M059J (cell line): Measurements from ENCODE around the gene PCDH15. TPM values are rescaled to one million over a fixed set of nuclear protein-coding genes. Genes with fewer than 3 reads are reported as not detected.

Experiments
- DNase-seq: peaks from one replicate; pipeline ENCODE4 v3.0.0-alpha.2; 2012; ENCODE audit warnings: low read depth
- total RNA-seq: library from RNA; depleted of rRNA; stranded (reverse); fragments of >200 nt; shearing (Covaris generic); gene quantifications from 2 replicates; pipeline ENCODE4 v1.2.3, GENCODE V29; 2014

Gene PCDH15
- total RNA-seq, 1 experiment from 2014 or later, result not detected

DNA sequence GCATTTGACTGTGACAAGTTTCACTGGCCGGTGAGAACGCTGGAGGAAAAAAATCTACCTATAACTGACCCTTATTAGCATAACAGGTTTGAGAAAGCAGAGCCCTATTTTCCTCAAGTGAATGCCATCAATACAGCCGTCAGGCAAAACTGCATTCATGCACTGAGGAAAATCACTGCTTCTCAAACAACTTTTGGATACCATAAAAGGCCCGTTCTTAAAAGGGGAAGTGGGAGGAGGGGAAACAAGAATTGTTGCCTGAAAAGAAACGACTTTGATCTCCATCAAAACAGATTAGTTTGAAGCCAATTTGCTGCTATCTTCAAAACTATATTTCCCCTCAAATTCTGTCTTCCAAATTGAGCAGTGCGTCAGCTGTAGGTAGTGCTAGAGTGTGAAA is 670.6 kb downstream of the PCDH15 start:
- no peak for DNase-seq

DNA sequence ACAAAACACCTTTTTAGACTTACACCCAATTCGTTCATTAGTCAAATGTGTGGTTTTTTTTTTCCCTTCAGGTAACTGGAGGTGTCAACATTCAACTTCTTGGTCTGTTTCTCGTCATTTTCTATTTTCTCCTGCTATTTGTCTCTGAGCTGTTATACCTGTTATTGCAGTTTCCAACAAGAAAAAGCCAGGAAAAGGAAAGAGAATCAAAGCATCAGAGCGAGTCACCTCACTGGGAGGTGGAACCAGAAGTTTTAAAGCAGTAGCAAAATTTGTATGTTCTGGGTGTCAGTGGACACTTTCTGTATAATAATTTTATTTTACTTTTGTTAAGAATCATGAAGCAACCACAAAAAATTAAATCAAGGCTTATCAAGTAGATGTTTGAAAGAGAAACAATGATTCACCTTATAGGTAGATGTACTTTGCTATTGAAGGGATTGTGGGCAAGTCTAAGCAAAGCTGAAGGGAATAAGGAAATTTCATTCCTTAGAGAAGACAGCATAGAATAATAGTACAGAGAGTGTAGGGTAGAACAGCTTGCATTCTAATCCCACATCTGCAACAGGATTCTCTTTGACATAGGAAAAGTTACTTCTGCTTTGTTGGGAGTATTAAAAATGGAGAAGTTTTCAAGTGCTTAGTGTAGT is 675.8 kb downstream of the PCDH15 start:
- no peak for DNase-seq

- no peak for DNase-seq
Measured at GRCh38 chr10:54124209-54124885, 676.7 kb downstream of the PCDH15 start.

DNA sequence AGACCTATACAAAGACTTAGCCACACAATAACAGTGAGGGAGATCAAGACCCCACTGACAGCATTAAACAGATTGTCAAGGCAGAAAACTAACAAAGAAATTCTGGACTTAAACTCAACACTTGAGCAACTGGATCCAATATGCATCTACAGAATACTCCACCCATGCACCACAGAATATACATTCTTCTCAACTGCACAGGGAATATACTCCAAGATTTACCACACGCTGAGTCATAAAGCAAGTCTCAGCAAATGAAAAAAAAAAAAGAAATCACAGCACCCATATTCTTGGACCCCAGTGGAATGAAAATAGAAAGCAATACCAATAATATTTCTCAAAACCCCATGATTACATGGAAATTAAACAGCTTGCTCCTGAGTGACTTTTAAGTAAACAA is 680.2 kb downstream of the PCDH15 start:
- DNase-seq, result no peak

DNA sequence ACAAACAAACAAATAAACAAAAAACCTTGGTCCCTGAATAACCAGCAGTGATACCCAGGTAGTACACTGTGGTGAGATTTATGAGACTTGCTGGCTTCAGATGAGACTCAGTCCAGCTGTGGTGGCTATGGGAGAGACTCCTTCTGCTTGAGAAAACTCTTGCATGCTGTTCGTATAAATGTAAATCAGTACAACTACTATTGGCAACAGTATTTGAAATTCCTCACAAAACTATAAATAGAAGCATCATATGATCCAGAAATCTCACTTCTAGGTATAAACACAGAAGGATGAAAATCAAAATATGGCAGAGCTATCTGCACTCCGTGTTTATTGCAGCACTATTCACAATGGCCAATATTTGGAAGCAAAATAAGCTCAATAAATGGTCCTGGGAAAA is 692.1 kb downstream of the PCDH15 start:
- no peak for DNase-seq

DNA sequence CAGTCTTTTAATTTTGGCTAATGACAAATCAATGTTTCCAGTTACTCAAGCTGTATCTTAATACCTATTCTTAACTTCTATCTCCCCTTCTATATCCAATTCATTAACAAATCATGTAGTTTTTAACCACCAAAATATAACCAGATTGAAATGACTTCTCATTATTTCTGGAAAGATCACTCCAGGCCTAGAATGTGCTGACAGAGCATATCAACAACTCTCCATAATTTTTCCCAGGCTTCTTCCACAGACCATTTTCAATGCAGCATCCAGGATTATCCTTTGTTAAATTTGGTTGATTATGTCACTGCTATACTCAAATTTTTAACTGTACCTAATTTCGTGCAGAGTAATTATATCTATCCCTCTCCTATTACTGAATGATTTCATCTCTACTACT is 704.1 kb downstream of the PCDH15 start:
- no peak for DNase-seq

DNA sequence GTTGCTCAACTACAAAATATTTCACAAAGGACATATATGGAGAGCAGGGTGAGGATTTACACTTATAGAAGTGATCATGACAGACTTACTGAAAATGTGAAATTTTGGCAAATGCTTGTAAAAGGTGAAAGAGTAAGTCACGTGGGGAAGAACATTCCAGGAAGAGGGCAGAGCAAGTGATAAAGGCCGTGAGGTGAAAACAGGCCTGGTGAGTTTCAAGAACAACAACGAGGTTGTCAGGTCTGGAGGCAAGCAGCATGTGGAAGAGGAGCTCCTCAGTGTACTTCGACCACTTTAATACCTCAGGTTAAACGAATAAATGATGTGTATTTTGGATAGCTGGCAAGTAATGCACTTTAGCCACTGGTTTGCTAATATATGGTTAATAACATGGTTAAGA is 706.7 kb downstream of the PCDH15 start:
- DNase-seq, result no peak

GRCh38 chr10:54091237-54091636 is 709.8 kb downstream of the PCDH15 start:
- no peak for DNase-seq

- no peak for DNase-seq
Measured at GRCh38 chr10:54081950-54082349, 719.1 kb downstream of the PCDH15 start.

DNA sequence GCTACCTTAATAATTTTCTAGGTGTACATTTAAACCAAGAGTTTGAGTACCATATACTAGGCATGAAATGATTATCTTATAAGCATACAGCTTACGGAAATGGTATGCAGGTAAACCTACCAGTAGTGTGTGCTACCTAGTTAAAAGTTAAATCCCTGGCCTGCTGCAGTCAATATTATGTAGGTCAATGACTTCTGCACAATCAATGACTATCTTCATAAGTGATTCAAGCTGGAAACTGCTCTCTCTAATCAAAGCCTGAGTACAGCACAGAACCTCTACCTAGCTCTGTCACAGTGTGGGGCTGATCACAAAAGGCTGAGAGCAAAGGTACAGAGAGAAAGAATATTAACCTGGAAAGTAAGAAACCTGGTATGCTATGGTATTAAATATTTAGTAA is 733.7 kb downstream of the PCDH15 start:
- no peak for DNase-seq

DNA sequence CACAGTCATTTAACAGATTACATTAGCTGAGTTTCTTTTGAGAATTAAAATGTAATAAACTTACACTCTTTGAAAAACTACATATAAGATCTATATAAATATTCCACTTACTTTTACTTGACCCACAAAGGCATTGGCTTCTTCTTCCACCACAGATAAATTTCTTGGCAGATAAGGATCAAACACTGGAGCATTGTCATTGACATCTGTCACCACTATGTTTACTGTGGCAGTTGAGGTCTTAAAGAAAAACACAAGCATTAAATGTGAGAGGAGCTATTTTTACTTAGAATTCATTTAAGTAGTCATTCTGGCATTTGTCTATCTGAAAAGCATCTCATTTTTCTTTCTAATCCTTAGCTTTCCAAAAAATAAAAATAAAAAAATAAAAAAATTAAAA is 734.4 kb downstream of the PCDH15 start:
- DNase-seq, result no peak

- no peak for DNase-seq
Measured at GRCh38 chr10:54065106-54065505, 735.9 kb downstream of the PCDH15 start.

DNA sequence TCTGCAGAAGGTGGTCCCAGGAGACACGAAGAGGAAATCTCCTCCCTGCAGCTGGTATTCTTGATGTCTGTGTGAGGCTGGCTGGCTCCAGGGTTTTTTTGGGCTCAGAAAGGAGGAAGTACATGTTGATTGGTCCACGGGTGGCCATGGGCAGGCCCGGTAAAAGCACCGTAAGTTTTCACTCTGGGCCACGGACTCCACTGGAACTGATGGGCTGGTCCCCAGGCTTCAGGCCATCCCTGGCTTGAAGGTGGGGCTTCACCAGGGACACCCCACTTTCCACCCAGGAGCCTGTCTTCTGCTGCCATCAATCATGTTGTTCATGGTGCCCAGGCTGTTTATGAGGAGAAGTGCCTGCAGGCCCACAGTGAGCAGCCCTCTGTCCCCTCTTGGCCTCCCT is 736.8 kb downstream of the PCDH15 start:
- DNase-seq, result no peak

GRCh38 chr10:54063514-54063913 is 737.5 kb downstream of the PCDH15 start:
- DNase-seq, result no peak

DNA sequence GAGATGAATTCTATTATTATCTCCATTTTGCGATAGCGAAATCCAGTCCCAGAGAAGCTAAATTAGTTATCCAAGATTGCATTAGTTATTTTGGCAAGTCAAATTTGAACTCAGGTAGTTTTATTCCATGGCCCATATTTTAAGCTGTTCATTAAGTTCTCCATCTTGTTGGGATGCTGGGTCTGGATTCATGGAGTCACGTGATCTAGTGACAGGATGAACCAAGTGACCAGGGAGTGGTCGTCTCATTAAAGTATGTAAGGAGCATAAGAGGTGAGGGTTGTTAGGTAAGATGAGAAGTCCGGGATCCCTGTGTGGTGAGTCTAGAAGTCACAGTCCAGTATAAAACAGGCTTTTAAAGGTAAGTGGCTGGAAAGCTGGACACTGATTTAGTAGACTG is 740.5 kb downstream of the PCDH15 start:
- no peak for DNase-seq

DNA sequence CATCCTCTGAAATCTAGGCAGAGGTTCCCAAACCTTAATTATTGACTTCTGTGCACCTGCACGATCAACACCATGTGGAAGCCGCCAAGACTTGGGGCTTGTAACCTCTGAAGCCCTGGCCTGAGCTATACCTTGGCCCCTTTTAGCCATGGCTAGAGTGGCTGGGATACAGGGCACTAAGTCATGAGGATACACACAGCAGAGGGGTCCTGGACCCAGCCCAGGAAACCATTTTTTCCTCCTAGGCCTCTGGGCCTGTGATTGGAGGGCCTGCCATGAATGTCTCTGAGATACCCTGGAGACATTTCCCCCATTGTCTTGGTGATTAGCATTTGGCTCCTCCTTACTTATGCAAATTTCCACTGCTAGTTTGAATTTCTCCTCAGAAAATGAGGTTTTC is 743.7 kb downstream of the PCDH15 start:
- no peak for DNase-seq

- DNase-seq, result no peak
Measured at GRCh38 chr10:54026340-54026739, 774.7 kb downstream of the PCDH15 start.

- DNase-seq, result no peak
Measured at GRCh38 chr10:54011117-54011516, 789.9 kb downstream of the PCDH15 start.

- DNase-seq, result no peak
Measured at GRCh38 chr10:54010337-54010933, 790.6 kb downstream of the PCDH15 start.

DNA sequence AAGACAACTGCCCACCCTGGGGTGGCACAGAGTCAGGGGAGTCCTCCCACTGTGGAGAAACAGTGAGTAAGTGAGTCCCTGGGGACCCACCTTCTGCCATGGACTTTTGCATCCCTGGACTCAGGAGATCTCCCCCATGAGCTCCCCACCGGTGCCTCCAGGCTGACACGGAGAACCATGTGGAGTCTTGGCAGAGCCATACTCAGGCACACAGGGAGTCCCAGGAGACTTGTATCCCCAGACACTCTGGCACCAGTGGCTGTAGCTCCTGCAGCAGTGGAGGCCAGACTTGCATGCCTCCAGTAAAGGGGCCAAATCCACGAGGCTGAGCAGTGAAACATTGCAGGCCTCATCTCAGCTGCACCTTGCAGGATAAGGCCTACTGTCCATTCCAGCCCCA is 791.4 kb downstream of the PCDH15 start:
- DNase-seq, result no peak

- no peak for DNase-seq
Measured at GRCh38 chr10:54002077-54002476, 799.0 kb downstream of the PCDH15 start.

GRCh38 chr10:53997953-53998352 is 803.1 kb downstream of the PCDH15 start:
- DNase-seq, result no peak

DNA sequence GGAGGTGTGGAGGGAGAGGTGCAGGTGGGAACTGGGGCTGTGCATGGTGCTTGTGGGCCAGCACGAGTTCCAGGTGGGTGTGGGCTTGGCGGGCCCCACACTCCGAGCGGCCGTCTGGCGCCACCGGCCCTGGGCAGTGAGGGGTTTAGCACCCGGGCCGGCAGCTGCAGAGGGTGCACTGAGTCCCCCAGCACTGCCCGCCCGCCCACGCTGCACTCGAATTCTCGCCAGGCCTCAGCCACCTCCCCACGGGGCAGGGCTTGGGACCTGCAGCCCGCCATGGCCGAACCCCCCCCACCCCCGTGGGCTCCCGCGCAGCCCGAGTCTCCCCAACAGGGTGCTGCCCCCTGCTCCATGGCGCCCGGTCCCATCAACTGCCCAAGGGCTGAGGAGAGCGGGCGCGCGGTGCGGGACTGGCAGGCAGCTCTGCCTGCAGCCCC is 810.2 kb downstream of the PCDH15 start:
- no peak for DNase-seq
